ENCODE measurements around the gene C6orf58.
A peak's percentile ranks its signal among the peaks of the same experiment; 100 is the strongest.

C6orf58 gene

GRCh38 chr6:127606131-127606562 lies 29.2 kb downstream of the C6orf58 start:
- no peaks in the 10 kb centered on the region for H3K27me3 ChIP-seq
- no peaks in the 10 kb centered on the region for H3K4me1 ChIP-seq
- no peaks in the 10 kb centered on the region for H3K36me3 ChIP-seq
- no peaks in the 10 kb centered on the region for H3K9me3 ChIP-seq
- peak; percentile 63 for TF ChIP-seq CTCF (IDR thresholded peaks at IDR 0.05; ENCODE audit: low read depth, low read length)
- no peak overlapping the region for H3K4me3 ChIP-seq (ENCODE audit: low read depth, low read length)
- DNase-seq = peak; percentile 44

DNA sequence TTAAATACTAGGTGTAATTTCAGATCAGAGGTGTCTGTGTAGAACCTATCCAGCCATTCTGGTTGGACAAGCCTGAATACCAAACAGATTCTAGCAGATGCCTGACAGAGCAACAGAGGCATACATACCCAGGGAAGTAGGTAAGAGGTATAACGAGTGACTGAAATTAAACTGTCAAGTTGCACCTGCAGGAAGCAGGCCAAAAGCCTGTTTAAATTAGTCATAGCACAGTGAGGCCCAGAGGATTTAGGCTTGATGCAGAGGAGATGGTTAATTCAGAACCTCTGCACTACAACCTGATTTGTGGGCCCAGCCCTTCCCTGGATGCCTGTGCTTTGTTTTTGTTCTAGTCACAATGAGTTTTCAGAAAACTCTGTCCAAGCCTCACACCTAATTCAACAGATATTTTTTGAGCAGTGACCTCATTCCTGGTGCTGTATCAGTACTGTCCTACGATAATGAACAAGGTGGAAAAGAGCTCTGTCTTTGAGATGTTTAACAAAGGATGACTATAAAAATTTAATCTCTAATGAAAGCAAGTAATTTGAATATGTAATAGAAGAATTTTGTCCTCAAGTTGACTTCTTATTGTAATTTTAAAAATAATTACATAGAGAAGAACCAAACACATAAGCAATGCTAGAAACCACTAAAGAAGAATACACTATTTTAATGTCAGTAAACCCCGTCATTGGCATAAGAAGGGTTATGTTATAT lies 31.7 kb downstream of the C6orf58 start:
- TF ChIP-seq CTCF (IDR thresholded peaks at IDR 0.05; ENCODE audit: low read depth, low read length) = no peak
- no peaks in the 10 kb centered on the region for H3K36me3 ChIP-seq
- no peak overlapping the region for H3K4me3 ChIP-seq (ENCODE audit: low read depth, low read length)
- H3K27me3 ChIP-seq = no peaks in the 10 kb centered on the region
- no peak for DNase-seq
- no peaks in the 10 kb centered on the region for H3K4me1 ChIP-seq
- H3K9me3 ChIP-seq = no peaks in the 10 kb centered on the region

- no peak for TF ChIP-seq CTCF (IDR thresholded peaks at IDR 0.05; ENCODE audit: low read depth, low read length)
- no peaks in the 10 kb centered on the region; the same call in none of the 2 replicates for H3K27me3 ChIP-seq
- H3K9me3 ChIP-seq = no peaks in the 10 kb centered on the region
- no peaks in the 10 kb centered on the region for H3K4me1 ChIP-seq
- no peak overlapping the region for H3K4me3 ChIP-seq (ENCODE audit: low read depth, low read length)
- no peaks in the 10 kb centered on the region for H3K36me3 ChIP-seq
- DNase-seq = no peak
Measured at GRCh38 chr6:127618729-127619128, 41.8 kb downstream of the C6orf58 start.

DNA sequence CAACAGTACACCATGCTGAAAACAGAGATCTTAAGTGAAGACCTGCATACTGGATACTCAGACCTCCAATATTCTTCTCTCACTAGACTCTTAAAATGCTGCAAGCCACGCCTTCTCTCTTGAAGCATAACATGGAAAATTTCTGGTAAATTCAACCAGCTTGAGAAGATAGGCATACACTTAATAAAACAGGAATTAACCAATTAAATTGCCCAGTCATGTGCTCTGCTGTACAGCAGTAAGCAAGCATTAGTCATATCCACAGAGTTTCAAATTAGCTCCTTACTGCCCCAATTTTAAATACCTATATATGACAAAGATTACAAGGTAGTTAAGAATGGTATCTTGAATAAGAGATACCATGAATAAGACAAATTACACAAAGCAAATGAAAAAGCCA lies 53.8 kb downstream of the C6orf58 start:
- Histone ChIP-seq H3K4me3 (ENCODE audit: low read depth, low read length) (no peak overlapping the region), H3K27me3 (peaks cover 7% of the 10 kb centered on the region; the same call in 1 of the 2 replicates), H3K9me3 (no peaks in the 10 kb centered on the region), H3K36me3 (no peaks in the 10 kb centered on the region), H3K4me1 (no peaks in the 10 kb centered on the region)
- no peak for TF ChIP-seq CTCF (IDR thresholded peaks at IDR 0.05; ENCODE audit: low read depth, low read length)
- no peak for DNase-seq

- Histone ChIP-seq H3K4me3 (ENCODE audit: low read depth, low read length) (no peak overlapping the region), H3K36me3 (no peaks in the 10 kb centered on the region), H3K4me1 (no peaks in the 10 kb centered on the region), H3K9me3 (no peaks in the 10 kb centered on the region), H3K27me3 (peaks cover 7% of the 10 kb centered on the region; the same call in 1 of the 2 replicates)
- no peak for DNase-seq
- TF ChIP-seq CTCF (IDR thresholded peaks at IDR 0.05; ENCODE audit: low read depth, low read length) = no peak
Measured at GRCh38 chr6:127634178-127634577, 57.2 kb downstream of the C6orf58 start.

DNA sequence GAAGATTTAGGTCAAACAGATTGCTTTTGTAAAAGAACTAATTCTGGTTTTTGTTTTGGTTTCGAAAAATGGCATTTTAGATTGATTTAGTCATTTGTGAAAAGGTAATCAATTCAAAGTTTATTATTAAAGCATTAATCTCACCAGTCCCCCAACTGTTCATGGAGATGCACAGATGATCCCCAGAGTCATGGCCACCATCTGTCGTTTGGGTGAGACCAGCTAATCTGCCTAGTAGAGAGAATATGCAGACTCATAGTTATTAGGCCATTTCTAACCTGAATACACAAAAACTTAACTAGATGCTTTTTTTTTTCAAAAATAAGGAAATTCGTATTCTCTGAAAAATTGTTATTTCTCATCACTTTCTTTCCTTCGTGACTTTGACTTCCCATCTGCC lies 58.1 kb downstream of the C6orf58 start:
- no peaks in the 10 kb centered on the region for H3K36me3 ChIP-seq
- DNase-seq = no peak
- no peaks in the 10 kb centered on the region for H3K9me3 ChIP-seq
- H3K4me3 ChIP-seq (ENCODE audit: low read depth, low read length) = no peak overlapping the region
- TF ChIP-seq CTCF (IDR thresholded peaks at IDR 0.05; ENCODE audit: low read depth, low read length) = no peak
- no peaks in the 10 kb centered on the region for H3K4me1 ChIP-seq
- peaks cover 7% of the 10 kb centered on the region; the same call in 1 of the 2 replicates for H3K27me3 ChIP-seq

All from BE2C (cell line).